ENCODE measurements around the gene ASF1A. TPM values are rescaled to one million over a fixed set of nuclear protein-coding genes. Genes with fewer than 3 reads are reported as not detected.
A peak's percentile ranks its signal among the peaks of the same experiment; 100 is the strongest.

Gene ASF1A
- total and polyA plus RNA-seq, 2 experiments from 2014 or later = 9.3 to 27.9 TPM

- TF ChIP-seq, protein P1, sequence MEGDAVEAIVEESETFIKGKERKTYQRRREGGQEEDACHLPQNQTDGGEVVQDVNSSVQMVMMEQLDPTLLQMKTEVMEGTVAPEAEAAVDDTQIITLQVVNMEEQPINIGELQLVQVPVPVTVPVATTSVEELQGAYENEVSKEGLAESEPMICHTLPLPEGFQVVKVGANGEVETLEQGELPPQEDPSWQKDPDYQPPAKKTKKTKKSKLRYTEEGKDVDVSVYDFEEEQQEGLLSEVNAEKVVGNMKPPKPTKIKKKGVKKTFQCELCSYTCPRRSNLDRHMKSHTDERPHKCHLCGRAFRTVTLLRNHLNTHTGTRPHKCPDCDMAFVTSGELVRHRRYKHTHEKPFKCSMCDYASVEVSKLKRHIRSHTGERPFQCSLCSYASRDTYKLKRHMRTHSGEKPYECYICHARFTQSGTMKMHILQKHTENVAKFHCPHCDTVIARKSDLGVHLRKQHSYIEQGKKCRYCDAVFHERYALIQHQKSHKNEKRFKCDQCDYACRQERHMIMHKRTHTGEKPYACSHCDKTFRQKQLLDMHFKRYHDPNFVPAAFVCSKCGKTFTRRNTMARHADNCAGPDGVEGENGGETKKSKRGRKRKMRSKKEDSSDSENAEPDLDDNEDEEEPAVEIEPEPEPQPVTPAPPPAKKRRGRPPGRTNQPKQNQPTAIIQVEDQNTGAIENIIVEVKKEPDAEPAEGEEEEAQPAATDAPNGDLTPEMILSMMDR (IDR thresholded peaks at IDR 0.05; ENCODE audit: low read depth, low read length) = no peak
- H3K4me1 ChIP-seq (ENCODE audit: low read depth) = no peaks in the 10 kb centered on the region
- no peak overlapping the region for H3K27ac ChIP-seq
- peaks cover 38% of the 10 kb centered on the region for H3K36me3 ChIP-seq
- no peak overlapping the region for H3K4me3 ChIP-seq
- DNase-seq (ENCODE audit: low read depth in 1 of 2, low spot score in 1 of 2) = no peak
- H3K27me3 ChIP-seq = no peaks in the 10 kb centered on the region
- no peaks in the 10 kb centered on the region for H3K9me3 ChIP-seq (ENCODE audit: low read depth)
Observed at GRCh38 chr6:118914598-118914997, 20.6 kb downstream of the ASF1A start.

DNA sequence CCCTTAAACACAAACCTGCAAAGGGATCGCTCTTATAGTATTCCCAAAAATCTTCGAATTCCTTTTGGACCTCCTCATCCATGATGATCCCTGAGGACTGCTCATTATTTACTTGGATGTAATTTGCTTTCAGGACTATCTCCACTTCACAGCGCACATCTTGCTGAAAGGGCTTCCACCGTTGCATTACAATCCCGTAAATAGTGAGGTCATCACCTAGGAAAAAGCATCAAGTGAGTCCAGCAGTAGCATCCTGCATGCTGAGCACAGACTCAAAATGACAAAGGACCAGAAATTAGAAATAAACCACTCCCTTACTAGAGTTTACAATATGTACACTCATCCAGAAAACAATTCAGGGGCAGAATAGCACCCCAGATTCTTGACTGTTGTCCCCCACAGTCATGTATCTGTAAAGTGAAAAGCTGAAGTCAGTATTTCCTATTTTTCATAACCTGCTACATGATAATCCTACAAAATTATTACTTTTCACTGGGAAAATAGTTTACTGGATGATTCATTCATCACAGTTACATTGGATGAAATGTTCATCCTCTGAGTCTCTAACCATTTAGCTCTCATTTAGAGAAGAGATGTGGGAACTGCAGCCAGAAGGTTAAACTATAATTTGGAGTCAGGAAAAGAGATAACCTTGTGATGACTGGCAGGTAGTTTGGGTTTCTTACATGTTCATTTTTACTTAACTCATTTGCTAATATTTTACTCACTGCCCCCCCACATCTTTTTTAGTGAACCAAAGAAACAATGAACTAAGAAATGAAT is 23.8 kb downstream of the ASF1A start:
- no peaks in the 10 kb centered on the region for H3K9me3 ChIP-seq (ENCODE audit: low read depth)
- DNase-seq (ENCODE audit: low read depth in 1 of 2, low spot score in 1 of 2) = no peak

GRCh38 chr6:118918329-118918725 is 24.4 kb downstream of the ASF1A start:
- DNase-seq (ENCODE audit: low read depth in 1 of 2, low spot score in 1 of 2) = peak in 1 of 2 donors; percentile 6
- Histone ChIP-seq H3K4me3 (no peak overlapping the region), H3K27me3 (no peaks in the 10 kb centered on the region), H3K36me3 (peaks cover 25% of the 10 kb centered on the region), H3K27ac (no peak overlapping the region), H3K9me3 (ENCODE audit: low read depth) (no peaks in the 10 kb centered on the region), H3K4me1 (ENCODE audit: low read depth) (no peaks in the 10 kb centered on the region)
- TF ChIP-seq, protein P1 (IDR thresholded peaks at IDR 0.05; ENCODE audit: low read depth, low read length) = no peak

More for the DNA sequence above, 23.8 kb downstream of the ASF1A start:
- TF ChIP-seq, protein P1 (IDR thresholded peaks at IDR 0.05; ENCODE audit: low read depth, low read length) = no peak
- Histone ChIP-seq H3K4me3 (no peak overlapping the region), H3K36me3 (peaks cover 22% of the 10 kb centered on the region), H3K4me1 (ENCODE audit: low read depth) (no peaks in the 10 kb centered on the region), H3K27ac (no peak overlapping the region), H3K27me3 (no peaks in the 10 kb centered on the region)

DNA sequence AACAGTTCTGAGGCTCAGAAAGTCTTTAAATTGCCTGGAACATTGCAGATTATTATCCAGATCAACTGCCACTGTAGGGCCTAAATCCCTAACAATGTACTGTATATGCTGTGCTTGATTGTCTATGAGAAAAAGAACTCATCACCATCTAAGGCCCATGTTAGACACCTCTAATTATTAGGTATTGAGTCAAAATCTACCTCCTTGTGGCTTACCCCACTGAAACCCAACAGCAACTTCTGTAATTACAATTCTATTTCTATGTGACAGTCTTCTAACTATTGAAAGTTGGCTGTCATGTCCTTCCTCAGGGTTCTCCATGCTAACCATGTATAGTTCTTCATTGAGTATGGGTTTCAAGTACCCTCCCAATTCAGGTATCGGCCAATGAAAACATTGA is 27.1 kb downstream of the ASF1A start:
- H3K27ac ChIP-seq = no peak overlapping the region
- peaks cover 29% of the 10 kb centered on the region for H3K36me3 ChIP-seq
- H3K4me3 ChIP-seq = no peak overlapping the region
- H3K9me3 ChIP-seq (ENCODE audit: low read depth) = no peaks in the 10 kb centered on the region
- TF ChIP-seq, protein P1 (IDR thresholded peaks at IDR 0.05; ENCODE audit: low read depth, low read length) = no peak
- H3K27me3 ChIP-seq = no peaks in the 10 kb centered on the region
- H3K4me1 ChIP-seq (ENCODE audit: low read depth) = no peaks in the 10 kb centered on the region
- no peak for DNase-seq (ENCODE audit: low read depth in 1 of 2, low spot score in 1 of 2)

DNA sequence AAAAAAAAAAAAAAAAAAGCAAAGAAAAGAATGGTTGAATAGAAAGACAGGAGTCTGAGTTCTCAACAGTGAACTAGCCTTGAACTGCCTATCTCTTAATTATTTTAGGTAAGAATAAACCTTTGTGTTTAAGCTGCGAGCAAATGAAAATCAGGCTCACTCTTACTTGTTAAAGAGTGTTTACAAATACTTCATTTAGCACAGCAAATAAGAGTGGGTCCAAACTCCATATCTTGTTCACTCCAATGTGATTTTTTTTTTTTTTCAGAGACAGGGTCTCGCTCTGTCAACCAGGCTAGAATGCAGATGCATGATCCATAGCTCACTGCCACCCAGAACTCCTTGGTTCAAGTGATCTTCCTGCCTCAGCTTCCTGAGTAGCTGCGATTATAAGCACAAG is 29.1 kb downstream of the ASF1A start:
- no peaks in the 10 kb centered on the region for H3K27me3 ChIP-seq
- H3K27ac ChIP-seq = no peak overlapping the region
- no peaks in the 10 kb centered on the region for H3K4me1 ChIP-seq (ENCODE audit: low read depth)
- no peaks in the 10 kb centered on the region for H3K9me3 ChIP-seq (ENCODE audit: low read depth)
- TF ChIP-seq, protein P1 (IDR thresholded peaks at IDR 0.05; ENCODE audit: low read depth, low read length) = no peak
- DNase-seq (ENCODE audit: low read depth in 1 of 2, low spot score in 1 of 2) = no peak
- H3K4me3 ChIP-seq = no peak overlapping the region
- H3K36me3 ChIP-seq = peaks cover 23% of the 10 kb centered on the region

All from cardiac muscle cell (in vitro differentiated cells and primary cell).